ENCODE measurements around the gene MOGAT1.

MOGAT1 gene

DNA sequence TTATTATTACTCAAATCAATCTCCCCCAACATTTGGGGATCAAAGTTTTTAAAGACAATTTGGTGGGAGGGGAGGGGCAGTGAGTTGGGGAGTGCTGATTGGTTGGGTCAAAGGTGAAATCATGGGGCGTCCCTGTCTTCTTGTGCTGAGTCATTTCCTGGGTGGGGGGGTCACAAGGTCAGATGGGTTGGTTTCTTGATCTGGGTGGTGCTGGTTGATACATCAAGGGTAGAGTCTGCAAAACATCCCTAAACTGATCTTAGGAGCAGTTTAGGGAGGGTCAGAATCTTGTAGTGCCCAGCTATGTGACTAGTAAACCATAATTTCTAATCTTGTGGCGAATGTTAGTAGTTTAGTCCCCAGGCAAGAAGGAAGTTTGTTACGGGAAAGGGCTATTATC lies 67.4 kb downstream of the MOGAT1 start:
- no peaks in the 10 kb centered on the region for H3K27me3 ChIP-seq (replicated peaks)
- DNase-seq, result no peak
- in situ Hi-C loops (cut with HindIII; ENCODE audit: low pct_ligation_motif_present, low sequenced_read_pairs), result no loop called here
- H3K27ac ChIP-seq, result no peak overlapping the region
- TF ChIP-seq, protein P1, sequence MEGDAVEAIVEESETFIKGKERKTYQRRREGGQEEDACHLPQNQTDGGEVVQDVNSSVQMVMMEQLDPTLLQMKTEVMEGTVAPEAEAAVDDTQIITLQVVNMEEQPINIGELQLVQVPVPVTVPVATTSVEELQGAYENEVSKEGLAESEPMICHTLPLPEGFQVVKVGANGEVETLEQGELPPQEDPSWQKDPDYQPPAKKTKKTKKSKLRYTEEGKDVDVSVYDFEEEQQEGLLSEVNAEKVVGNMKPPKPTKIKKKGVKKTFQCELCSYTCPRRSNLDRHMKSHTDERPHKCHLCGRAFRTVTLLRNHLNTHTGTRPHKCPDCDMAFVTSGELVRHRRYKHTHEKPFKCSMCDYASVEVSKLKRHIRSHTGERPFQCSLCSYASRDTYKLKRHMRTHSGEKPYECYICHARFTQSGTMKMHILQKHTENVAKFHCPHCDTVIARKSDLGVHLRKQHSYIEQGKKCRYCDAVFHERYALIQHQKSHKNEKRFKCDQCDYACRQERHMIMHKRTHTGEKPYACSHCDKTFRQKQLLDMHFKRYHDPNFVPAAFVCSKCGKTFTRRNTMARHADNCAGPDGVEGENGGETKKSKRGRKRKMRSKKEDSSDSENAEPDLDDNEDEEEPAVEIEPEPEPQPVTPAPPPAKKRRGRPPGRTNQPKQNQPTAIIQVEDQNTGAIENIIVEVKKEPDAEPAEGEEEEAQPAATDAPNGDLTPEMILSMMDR (IDR thresholded peaks at IDR 0.05; ENCODE audit: low read depth, low read length, missing control alignments), result no peak
- no peak overlapping the region for H3K4me3 ChIP-seq (ENCODE audit: low read depth, low read length)
- H3K36me3 ChIP-seq (replicated peaks), result no peaks in the 10 kb centered on the region

DNA sequence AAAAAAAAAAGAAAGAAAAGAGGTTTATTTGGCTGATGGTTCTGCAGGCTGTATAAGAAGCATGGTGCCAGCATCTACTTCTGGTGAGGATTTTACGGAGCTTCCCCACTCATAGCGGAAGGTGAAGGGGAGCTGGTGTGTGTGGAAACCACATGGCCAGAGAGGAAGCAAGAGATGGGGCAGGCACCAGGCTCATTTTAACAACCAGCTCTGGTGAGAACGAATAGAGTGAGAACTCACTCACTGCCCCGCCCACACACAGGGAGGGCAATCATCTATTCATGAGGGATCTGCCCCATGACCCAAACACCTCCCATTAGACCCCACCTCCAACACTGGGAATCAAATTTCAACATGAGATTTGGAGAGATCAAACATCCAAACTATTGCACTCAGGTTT lies 68.5 kb downstream of the MOGAT1 start:
- no peaks in the 10 kb centered on the region for H3K36me3 ChIP-seq (replicated peaks)
- no peak overlapping the region for H3K4me3 ChIP-seq (ENCODE audit: low read depth, low read length)
- in situ Hi-C loops (cut with HindIII; ENCODE audit: low pct_ligation_motif_present, low sequenced_read_pairs), result no loop called here
- TF ChIP-seq, protein P1 (IDR thresholded peaks at IDR 0.05; ENCODE audit: low read depth, low read length, missing control alignments), result no peak
- H3K27me3 ChIP-seq (replicated peaks), result no peaks in the 10 kb centered on the region
- DNase-seq, result no peak
- H3K27ac ChIP-seq, result no peak overlapping the region

DNA sequence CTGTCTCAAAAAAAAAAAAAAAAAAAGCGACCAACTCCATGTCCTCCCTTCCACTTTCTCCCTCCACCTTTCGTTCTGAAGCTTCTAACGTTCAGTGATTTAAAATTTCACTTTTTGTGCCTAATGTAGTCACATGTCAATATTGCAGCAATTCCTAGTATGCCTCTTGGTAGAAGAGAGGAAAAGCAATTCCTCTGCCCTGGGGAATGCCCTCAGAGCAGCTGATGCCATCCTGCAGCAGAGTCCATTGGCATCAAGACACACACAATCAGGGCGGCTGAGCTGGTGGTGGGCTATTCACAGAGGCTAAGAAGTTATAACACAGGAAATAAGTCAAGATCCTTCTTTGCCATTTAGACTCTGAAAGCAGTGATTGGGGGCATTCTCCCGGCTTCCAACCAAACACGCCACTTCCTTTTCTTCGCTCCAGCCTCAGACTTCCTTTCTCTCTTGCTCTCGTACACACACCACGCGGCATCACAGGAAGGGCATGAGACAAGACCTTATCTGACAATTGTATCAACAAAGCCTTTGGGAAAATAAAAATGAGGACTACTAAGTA lies 71.9 kb downstream of the MOGAT1 start:
- in situ Hi-C loops (cut with HindIII; ENCODE audit: low pct_ligation_motif_present, low sequenced_read_pairs), result no loop called here
- peak; percentile 43 for DNase-seq
- Histone ChIP-seq H3K27ac (no peak overlapping the region), H3K4me3 (ENCODE audit: low read depth, low read length) (no peak overlapping the region), H3K27me3 (replicated peaks) (no peaks in the 10 kb centered on the region), H3K36me3 (replicated peaks) (no peaks in the 10 kb centered on the region)
- TF ChIP-seq, protein P1 (IDR thresholded peaks at IDR 0.05; ENCODE audit: low read depth, low read length, missing control alignments), result no peak

DNA sequence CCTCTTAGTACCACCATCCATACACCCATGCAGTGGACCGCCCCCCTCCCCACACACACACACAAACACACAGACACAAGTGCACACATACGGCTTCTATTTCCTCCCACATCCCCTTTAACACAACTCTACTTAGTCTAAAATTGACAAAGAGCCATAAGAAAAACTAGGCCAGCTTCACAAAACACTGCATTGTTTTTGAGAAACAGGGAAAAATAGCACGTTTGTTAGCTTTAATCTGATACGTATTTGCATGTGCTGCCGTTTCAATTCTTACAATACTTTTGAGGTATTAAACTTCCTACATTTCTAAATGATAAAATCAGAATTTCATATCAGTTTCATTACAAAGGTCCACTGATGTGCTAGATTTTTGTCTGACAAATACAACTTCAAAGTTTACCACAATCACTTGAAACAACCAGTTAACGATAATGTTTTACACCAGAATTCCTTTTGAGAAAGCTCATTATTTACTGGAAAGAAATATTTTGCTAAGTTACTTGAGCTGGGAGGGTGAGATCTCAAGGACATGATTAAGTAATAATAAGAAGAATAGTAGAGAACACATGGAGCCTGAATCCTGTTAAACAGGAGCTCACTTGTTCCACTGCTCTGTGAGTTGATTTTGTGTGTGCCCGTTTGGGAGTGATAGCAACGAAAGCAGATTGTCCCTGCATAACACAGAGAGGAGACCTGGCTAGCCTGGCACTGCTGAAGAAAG lies 74.5 kb downstream of the MOGAT1 start:
- DNase-seq, result no peak

DNA sequence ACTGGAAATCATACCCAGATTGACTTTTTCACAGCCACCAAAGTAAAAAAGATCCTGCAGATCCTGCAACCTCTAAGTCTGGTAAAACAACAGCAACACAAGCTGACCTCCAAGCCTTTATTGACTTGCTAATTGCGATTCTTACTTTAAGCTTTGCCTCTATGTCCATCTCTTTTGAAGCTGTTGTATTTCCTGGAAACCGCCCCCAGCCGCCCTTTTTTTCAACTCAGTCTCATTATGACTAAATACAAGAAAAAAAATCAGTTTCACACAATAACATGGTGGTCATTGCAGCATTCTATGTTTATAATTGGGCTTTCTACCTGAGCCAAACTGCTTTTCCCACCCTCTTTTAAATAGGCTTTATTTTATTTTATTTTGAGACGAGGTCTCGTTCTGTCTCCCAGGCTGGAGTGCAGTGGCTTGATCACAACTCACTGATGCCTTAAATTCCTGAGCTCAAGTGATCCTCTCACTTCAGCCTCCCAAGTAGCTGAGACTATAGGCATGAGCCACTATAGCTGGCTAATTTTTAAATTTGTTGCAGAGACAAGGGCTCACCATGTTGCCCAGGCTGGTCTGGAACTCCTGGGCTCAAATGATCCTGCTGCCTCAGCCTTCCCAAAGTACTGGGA lies 76.2 kb downstream of the MOGAT1 start:
- in situ Hi-C loops (cut with HindIII; ENCODE audit: low pct_ligation_motif_present, low sequenced_read_pairs), result no loop called here
- no peak for DNase-seq
- H3K27me3 ChIP-seq (replicated peaks), result no peaks in the 10 kb centered on the region

More for the DNA sequence above, 74.5 kb downstream of the MOGAT1 start:
- Histone ChIP-seq H3K36me3 (replicated peaks) (no peaks in the 10 kb centered on the region), H3K27ac (no peak overlapping the region), H3K27me3 (replicated peaks) (no peaks in the 10 kb centered on the region), H3K4me3 (ENCODE audit: low read depth, low read length) (no peak overlapping the region)
- TF ChIP-seq, protein P1 (IDR thresholded peaks at IDR 0.05; ENCODE audit: low read depth, low read length, missing control alignments), result no peak
- in situ Hi-C loops (cut with HindIII; ENCODE audit: low pct_ligation_motif_present, low sequenced_read_pairs), result no loop called here

More for the DNA sequence above, 76.2 kb downstream of the MOGAT1 start:
- TF ChIP-seq, protein P1 (IDR thresholded peaks at IDR 0.05; ENCODE audit: low read depth, low read length, missing control alignments), result no peak
- Histone ChIP-seq H3K36me3 (replicated peaks) (no peaks in the 10 kb centered on the region), H3K4me3 (ENCODE audit: low read depth, low read length) (no peak overlapping the region), H3K27ac (no peak overlapping the region)
